ENCODE measurements around the gene TRIM15.

DNA sequence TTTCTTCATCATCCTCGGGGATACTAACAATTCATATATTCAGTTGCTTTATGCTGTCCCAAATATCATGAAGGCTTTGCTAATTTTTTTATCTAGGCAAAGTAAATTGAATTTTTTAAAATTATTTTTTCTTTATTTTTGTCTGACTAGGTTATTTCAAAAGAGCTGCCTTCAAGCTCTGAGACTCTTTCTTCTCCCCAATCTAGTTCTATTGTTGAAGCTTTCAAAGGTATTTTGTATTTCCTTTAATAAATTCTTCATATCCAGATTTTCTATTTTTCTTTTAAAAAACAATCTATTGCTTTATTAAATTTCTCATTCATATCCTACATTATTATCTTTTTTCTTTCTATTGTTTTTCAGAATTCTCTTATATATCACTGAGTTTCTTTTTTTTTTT, 16.8 kb downstream of the TRIM15 start:
- TF ChIP-seq, protein P1, sequence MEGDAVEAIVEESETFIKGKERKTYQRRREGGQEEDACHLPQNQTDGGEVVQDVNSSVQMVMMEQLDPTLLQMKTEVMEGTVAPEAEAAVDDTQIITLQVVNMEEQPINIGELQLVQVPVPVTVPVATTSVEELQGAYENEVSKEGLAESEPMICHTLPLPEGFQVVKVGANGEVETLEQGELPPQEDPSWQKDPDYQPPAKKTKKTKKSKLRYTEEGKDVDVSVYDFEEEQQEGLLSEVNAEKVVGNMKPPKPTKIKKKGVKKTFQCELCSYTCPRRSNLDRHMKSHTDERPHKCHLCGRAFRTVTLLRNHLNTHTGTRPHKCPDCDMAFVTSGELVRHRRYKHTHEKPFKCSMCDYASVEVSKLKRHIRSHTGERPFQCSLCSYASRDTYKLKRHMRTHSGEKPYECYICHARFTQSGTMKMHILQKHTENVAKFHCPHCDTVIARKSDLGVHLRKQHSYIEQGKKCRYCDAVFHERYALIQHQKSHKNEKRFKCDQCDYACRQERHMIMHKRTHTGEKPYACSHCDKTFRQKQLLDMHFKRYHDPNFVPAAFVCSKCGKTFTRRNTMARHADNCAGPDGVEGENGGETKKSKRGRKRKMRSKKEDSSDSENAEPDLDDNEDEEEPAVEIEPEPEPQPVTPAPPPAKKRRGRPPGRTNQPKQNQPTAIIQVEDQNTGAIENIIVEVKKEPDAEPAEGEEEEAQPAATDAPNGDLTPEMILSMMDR (IDR thresholded peaks at IDR 0.05; ENCODE audit: low read depth, low read length): no peak
- no peak for TF ChIP-seq POLR2A (IDR thresholded peaks at IDR 0.05; ENCODE audit: extremely low read depth, insufficient read length)
- TF ChIP-seq MAX (IDR thresholded peaks at IDR 0.05; ENCODE audit: low read depth, low read length): no peak

Data from NB4 (cell line).